GM06990 (cell line): ENCODE measurements around the gene STRN3.

Experiments used
- DNase-seq: peaks from one replicate; pipeline ENCODE4 v3.0.0-alpha.2; 2011; ENCODE audit not compliant: insufficient read length; ENCODE audit errors: extremely low read depth
- H3K27me3 ChIP-seq: replicated peaks from 2 replicates; pipeline ENCODE4 v1.6.0; 2011; ENCODE audit warnings: low read length; ENCODE audit not compliant: control insufficient read depth, insufficient read depth
- H3K36me3 ChIP-seq: 2 replicates; pipeline ENCODE4 v1.5.1; 2011; ENCODE audit warnings: low read length; ENCODE audit not compliant: control insufficient read depth, insufficient read depth
- H3K4me3 ChIP-seq: replicated peaks from 2 replicates; pipeline ENCODE4 v1.5.1; 2011; ENCODE audit warnings: low read depth, mild to moderate bottlenecking, control low read depth, low read length
- TF ChIP-seq, protein P1 (sequence below): IDR thresholded peaks from 2 replicates; pipeline ENCODE4 v1.5.1; 2011; ENCODE audit warnings: low read length, control low read depth, mild to moderate bottlenecking, inconsistent platforms; ENCODE audit not compliant: insufficient read depth, poor library complexity, severe bottlenecking

The STRN3 gene

DNA sequence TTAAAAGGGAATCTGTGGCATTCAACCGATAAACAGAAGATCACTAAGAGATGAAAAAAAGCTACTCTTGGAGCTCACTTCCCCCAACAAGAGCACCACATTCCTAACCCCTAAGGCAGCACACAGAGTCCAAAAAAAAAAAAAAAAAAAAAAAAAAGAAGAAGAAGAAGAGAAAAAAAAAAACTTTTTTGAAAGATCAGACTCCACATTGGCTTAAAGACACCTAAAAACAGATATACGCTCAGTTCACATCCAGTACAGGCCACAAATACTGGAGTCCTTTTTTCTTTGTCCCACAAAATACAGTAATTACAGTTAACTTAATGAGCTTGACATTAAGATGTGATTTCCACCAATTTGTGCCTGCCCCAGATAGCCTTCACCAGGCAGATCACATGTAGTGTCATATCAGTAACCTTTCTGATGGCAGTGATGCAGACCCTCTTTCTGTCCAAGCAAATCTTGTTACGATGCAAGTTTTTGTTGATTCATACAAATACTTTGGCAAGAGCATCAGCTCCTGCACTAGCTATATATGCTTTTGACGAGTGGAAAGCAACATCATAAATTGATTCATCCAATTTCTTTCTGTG, 131.2 kb downstream of the STRN3 start:
- no peaks in the 10 kb centered on the region for H3K27me3 ChIP-seq
- TF ChIP-seq, protein P1, sequence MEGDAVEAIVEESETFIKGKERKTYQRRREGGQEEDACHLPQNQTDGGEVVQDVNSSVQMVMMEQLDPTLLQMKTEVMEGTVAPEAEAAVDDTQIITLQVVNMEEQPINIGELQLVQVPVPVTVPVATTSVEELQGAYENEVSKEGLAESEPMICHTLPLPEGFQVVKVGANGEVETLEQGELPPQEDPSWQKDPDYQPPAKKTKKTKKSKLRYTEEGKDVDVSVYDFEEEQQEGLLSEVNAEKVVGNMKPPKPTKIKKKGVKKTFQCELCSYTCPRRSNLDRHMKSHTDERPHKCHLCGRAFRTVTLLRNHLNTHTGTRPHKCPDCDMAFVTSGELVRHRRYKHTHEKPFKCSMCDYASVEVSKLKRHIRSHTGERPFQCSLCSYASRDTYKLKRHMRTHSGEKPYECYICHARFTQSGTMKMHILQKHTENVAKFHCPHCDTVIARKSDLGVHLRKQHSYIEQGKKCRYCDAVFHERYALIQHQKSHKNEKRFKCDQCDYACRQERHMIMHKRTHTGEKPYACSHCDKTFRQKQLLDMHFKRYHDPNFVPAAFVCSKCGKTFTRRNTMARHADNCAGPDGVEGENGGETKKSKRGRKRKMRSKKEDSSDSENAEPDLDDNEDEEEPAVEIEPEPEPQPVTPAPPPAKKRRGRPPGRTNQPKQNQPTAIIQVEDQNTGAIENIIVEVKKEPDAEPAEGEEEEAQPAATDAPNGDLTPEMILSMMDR: no peak
- H3K4me3 ChIP-seq: no peak overlapping the region
- H3K36me3 ChIP-seq: peaks cover 4% of the 10 kb centered on the region
- DNase-seq: no peak

DNA sequence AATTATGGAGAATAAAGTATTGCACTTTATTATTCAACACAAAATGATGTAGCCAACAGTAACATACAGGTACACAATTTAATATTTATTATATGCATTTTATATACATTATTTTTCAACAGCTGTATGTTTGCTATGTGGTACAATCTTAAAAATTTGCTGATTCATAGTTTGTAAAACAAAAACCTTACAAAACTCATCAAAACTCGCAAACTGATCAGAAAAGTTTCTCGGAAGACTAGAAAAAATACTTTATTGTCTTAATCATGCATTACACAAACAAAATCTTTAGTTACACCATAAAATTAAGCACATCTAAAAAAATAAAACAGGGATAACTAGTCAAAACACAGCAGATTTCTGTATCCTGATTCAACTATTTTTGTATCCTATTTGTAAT, 132.4 kb downstream of the STRN3 start:
- TF ChIP-seq, protein P1: no peak
- no peak for DNase-seq
- H3K36me3 ChIP-seq: peaks cover 4% of the 10 kb centered on the region
- no peaks in the 10 kb centered on the region for H3K27me3 ChIP-seq
- no peak overlapping the region for H3K4me3 ChIP-seq

DNA sequence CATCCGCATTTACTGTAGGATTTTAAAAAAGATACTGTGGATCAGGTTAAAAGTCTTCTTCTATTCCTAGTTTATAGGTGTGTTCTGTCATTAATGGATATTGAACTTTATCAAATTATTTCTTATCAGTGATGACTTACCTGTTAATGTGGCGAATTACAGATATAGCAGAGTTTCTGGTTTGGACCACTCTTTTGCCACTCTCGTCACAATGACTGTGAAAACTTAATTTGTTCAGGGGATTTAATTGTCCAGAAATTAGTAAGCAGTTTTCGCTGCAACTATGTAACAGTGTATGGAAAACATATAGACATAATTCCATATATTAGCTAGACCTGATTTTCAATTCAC, 137.0 kb downstream of the STRN3 start:
- Histone ChIP-seq H3K4me3 (no peak overlapping the region), H3K27me3 (no peaks in the 10 kb centered on the region), H3K36me3 (peaks cover 3% of the 10 kb centered on the region)
- TF ChIP-seq, protein P1: no peak
- no peak for DNase-seq

DNA sequence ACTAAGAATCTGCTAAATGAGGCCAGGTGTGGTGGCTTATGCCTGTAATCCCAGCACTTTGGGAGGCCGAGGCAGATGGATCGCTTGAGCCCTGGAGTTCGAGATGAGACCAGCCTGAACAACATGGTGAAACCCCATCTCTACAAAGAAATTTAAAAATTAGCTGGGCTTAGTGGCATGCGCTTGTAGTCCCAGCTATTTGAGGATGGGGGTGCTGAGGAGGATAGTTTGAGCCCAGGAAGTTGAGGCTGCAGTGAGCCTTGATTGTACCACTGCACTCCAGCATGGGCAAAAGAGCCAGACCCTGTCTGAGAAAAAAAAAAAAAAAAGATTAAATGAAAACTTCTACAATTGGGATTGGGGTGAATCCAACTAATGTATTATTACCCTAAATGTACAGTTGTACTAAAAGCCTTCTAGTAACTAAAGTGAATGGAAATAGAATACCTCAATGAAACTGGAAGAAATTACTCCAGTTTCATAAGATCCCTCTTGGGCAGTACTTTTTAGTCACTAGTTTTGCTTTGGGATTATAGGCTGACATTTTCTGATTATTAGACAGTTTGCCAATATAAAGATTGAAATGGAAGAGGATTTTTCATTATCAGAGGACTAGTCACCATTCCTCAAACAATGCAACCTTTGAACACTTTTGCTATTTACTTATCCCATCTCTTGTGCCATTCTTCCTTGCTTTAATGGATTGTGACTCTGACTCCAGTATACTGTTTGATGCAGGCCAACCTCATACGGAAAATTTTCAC, 137.5 kb downstream of the STRN3 start:
- no peak overlapping the region for H3K4me3 ChIP-seq
- H3K27me3 ChIP-seq: no peaks in the 10 kb centered on the region
- H3K36me3 ChIP-seq: peaks cover 3% of the 10 kb centered on the region
- TF ChIP-seq, protein P1: no peak
- DNase-seq: no peak

DNA sequence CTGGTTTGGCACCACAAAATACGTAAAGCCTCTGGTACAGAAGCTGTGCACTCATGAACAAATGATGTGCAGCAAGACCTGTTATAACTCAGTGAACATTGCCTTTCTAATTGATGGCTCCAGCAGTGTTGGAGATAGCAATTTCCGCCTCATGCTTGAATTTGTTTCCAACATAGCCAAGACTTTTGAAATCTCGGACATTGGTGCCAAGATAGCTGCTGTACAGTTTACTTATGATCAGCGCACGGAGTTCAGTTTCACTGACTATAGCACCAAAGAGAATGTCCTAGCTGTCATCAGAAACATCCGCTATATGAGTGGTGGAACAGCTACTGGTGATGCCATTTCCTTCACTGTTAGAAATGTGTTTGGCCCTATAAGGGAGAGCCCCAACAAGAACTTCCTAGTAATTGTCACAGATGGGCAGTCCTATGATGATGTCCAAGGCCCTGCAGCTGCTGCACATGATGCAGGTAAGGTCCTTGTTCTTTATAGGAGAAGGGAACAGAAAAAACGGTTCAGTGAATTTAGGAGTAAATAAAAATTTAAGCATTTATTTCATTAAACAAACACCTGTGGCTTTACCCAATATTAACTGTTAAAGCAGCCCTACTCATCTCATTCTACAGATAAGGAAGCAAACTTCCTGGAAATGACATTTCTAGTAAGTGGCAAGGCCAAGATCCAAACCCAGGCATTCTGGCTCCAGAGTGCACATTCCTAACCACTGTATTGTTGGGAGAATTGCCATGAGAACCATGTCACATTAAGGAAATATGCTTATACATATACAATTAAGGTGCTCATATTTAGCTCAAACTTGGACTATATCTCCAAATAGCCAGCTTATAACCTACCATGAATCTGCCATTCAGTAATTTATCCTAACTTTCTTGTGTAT, 140.1 kb downstream of the STRN3 start:
- H3K4me3 ChIP-seq: no peak overlapping the region
- TF ChIP-seq, protein P1: no peak
- H3K36me3 ChIP-seq: peaks cover 3% of the 10 kb centered on the region
- H3K27me3 ChIP-seq: no peaks in the 10 kb centered on the region
- no peak for DNase-seq
